Natural killer cell (primary cell): ENCODE data around the gene EOMES. TPM values are rescaled to one million over a fixed set of nuclear protein-coding genes. Genes with fewer than 3 reads are reported as not detected.

Experiments used
- ATAC-seq, 3 donors: fragments of 150-1000 bp in 2 of 3; fragments of 200-7000 bp in 1 of 3; cut with Tn5 transposase; 1 replicate in 1 of 3; 2 replicates in 2 of 3; pipeline ENCODE4 v1.10.0; 2021; ENCODE audit warnings: mild to moderate bottlenecking in 2 of 3, moderate library complexity in 2 of 3
- DNase-seq, 2 donors: peaks; one replicate each; pipeline versions ENCODE4 v3.0.0 to v3.0.0-alpha.2; 2013 to 2021; ENCODE audit warnings: mixed read lengths in 1 of 2
- H3K27ac ChIP-seq: one replicate; pipeline ENCODE4 v1.5.1; 2013; ENCODE audit warnings: mild to moderate bottlenecking, low read length
- H3K27me3 ChIP-seq: one replicate; pipeline ENCODE4 v1.6.1; 2013; ENCODE audit warnings: low read length; ENCODE audit not compliant: control insufficient read depth, insufficient read depth
- H3K36me3 ChIP-seq: one replicate; pipeline ENCODE4 v1.6.1; 2013; ENCODE audit warnings: low read length; ENCODE audit not compliant: control insufficient read depth, insufficient read depth
- H3K4me1 ChIP-seq: one replicate; pipeline ENCODE4 v1.6.1; 2013; ENCODE audit warnings: low read length; ENCODE audit not compliant: control insufficient read depth, insufficient read depth
- H3K4me3 ChIP-seq: one replicate; pipeline ENCODE4 v1.5.1; 2013; ENCODE audit warnings: low read length
- H3K9me3 ChIP-seq: one replicate; pipeline ENCODE4 v1.6.1; 2013; ENCODE audit warnings: low read length; ENCODE audit not compliant: control insufficient read depth, insufficient read depth
- H3K27ac Mint-ChIP-seq, 2 donors: one replicate each; pipeline ENCODE4 v1.8.0; 2022; ENCODE audit warnings: mild to moderate bottlenecking in 2 of 2, mixed read lengths in 2 of 2, moderate library complexity in 1 of 2
- H3K27me3 Mint-ChIP-seq, 2 donors: one replicate each; pipeline ENCODE4 v1.8.0; 2022; ENCODE audit warnings: low read depth in 2 of 2, mixed read lengths in 2 of 2
- H3K36me3 Mint-ChIP-seq: one replicate; pipeline ENCODE4 v1.8.0; 2022; ENCODE audit warnings: mixed read lengths
- H3K4me1 Mint-ChIP-seq, 2 donors: one replicate each; pipeline ENCODE4 v1.8.0; 2022; ENCODE audit warnings: mixed read lengths in 2 of 2
- H3K4me3 Mint-ChIP-seq: one replicate; pipeline ENCODE4 v1.8.0; 2022; ENCODE audit warnings: mild to moderate bottlenecking, moderate library complexity, mixed read lengths
- H3K9me3 Mint-ChIP-seq, 2 donors: one replicate each; pipeline ENCODE4 v1.8.0; 2022; ENCODE audit warnings: mixed read lengths in 2 of 2
- CTCF ChIP-seq: fragments of 200-600 bp; IDR thresholded peaks from one replicate; pipeline ENCODE4 v1.8.0; 2022; ENCODE audit warnings: antibody characterized with exemption
- WGBS: methylation state at CpG from one replicate; pipeline ENCODE4 v1.1.7; 2013; ENCODE audit warnings: missing lambda C conversion rate; ENCODE audit not compliant: insufficient coverage; 5-methylcytosine and 5-hydroxymethylcytosine counted together
- intact Hi-C: fragments of 100-400 bp; cut with micrococcal nuclease; formaldehyde crosslinking; loops from one replicate; pipeline ENCODE4 v1.14.2; 2022
- total RNA-seq, 4 donors: library from RNA; stranded (reverse); fragments of 120-200 nt in 1 of 4; gene quantifications; one replicate each; pipeline versions ENCODE4 v1.2.3 to v1.2.4, GENCODE V29; 2013 to 2022

EOMES gene
- total RNA-seq, 3 donors from 2014 or later (not counting 1 experiment from before 2014, with no cell fraction given), result 30.3 to 64.0 (median 32.2) TPM

GRCh38 chr3:27678234-27678633, 43.9 kb downstream of the EOMES start:
- H3K36me3 ChIP-seq, result no peaks in the 10 kb centered on the region
- Mint-ChIP-seq H3K27me3 (peaks cover 0 to 5% of the 10 kb centered on the region in 2 donors), H3K36me3 (no peaks in the 10 kb centered on the region), H3K4me1 (peaks cover 6% of the 10 kb centered on the region in 2 donors), H3K4me3 (no peak overlapping the region), H3K9me3 (no peaks in the 10 kb centered on the region), H3K27ac (no peak overlapping the region)
- peaks cover 4% of the 10 kb centered on the region for H3K4me1 ChIP-seq
- no peaks in the 10 kb centered on the region for H3K27me3 ChIP-seq
- ATAC-seq, result no peak
- no peak overlapping the region for H3K27ac ChIP-seq
- no peak for TF ChIP-seq CTCF
- DNase-seq, result no peak
- no peak overlapping the region for H3K4me3 ChIP-seq
- intact Hi-C loops, result no loop called here
- H3K9me3 ChIP-seq, result no peaks in the 10 kb centered on the region

DNA sequence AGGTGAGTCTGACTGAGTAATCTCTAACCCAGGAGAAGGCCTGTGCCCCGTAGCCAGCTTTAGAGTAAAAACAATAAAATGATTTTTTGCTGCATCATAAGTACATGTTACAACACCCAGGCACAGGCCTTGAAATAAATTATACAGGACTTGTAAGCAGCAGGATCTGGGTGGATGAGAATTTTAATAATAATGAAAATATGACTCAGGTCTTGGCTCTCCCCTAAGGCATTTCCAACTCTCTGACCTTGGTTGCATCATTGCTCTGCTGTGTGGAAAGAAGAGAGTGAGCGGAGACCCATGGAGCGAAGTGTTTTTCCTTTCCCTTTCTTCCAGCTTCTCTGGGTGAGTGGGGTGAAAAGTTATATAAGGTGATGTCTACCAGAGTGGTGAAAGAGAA, 44.6 kb downstream of the EOMES start:
- no peak overlapping the region for H3K4me3 ChIP-seq
- peaks cover 0 to 5% of the 10 kb centered on the region in 2 donors for H3K27me3 Mint-ChIP-seq
- no peak overlapping the region for H3K4me3 Mint-ChIP-seq
- H3K36me3 ChIP-seq, result no peaks in the 10 kb centered on the region
- DNase-seq, result no peak
- H3K4me1 Mint-ChIP-seq, result peaks cover 6% of the 10 kb centered on the region in 2 donors
- no peaks in the 10 kb centered on the region for H3K27me3 ChIP-seq
- no peaks in the 10 kb centered on the region for H3K9me3 Mint-ChIP-seq
- WGBS, result 40% methylated on average over 1 of the region's 3 CpGs
- ATAC-seq, result no peak
- no peaks in the 10 kb centered on the region for H3K9me3 ChIP-seq
- TF ChIP-seq CTCF, result no peak
- H3K36me3 Mint-ChIP-seq, result no peaks in the 10 kb centered on the region
- intact Hi-C loops, result no loop called here
- H3K27ac ChIP-seq, result no peak overlapping the region
- no peak overlapping the region for H3K27ac Mint-ChIP-seq
- H3K4me1 ChIP-seq, result peaks cover 4% of the 10 kb centered on the region

DNA sequence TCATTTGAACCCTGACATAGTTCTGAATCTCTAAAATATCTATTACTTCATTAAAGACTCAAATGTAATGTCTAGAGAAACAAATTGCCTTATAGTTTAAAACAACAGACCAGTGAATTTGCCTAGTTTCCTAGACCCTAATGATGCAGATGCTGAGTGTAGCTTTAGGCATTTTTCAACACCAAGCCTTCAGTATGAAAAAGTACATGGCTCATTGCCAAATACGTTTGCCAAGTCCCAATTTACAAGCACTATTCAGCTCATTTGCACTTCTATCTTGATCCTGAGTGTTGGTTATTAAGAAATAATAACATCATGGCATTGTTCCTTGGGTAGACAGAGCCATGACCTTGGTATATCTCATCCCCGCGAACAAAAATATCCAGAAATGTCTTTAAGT, 46.8 kb downstream of the EOMES start:
- ATAC-seq (no peak), DNase-seq (no peak)
- Mint-ChIP-seq H3K4me3 (no peak overlapping the region), H3K9me3 (no peaks in the 10 kb centered on the region), H3K36me3 (no peaks in the 10 kb centered on the region), H3K4me1 (no peaks in the 10 kb centered on the region), H3K27ac (no peak overlapping the region), H3K27me3 (peaks cover 0 to 2% of the 10 kb centered on the region in 2 donors)
- WGBS, result 100% methylated on average over 2 of the region's 3 CpGs
- Histone ChIP-seq H3K9me3 (no peaks in the 10 kb centered on the region), H3K36me3 (no peaks in the 10 kb centered on the region), H3K27me3 (no peaks in the 10 kb centered on the region), H3K27ac (no peak overlapping the region), H3K4me1 (no peaks in the 10 kb centered on the region), H3K4me3 (no peak overlapping the region)
- intact Hi-C loops, result no loop called here
- TF ChIP-seq CTCF, result no peak

- no peak overlapping the region for H3K4me3 ChIP-seq
- WGBS, result 62% methylated on average over 1 of the region's 2 CpGs
- Mint-ChIP-seq H3K9me3 (no peaks in the 10 kb centered on the region), H3K4me3 (no peak overlapping the region), H3K36me3 (no peaks in the 10 kb centered on the region), H3K27me3 (peaks cover 0 to 2% of the 10 kb centered on the region in 2 donors), H3K4me1 (no peaks in the 10 kb centered on the region), H3K27ac (no peak overlapping the region)
- no peak for ATAC-seq
- no peak overlapping the region for H3K27ac ChIP-seq
- H3K4me1 ChIP-seq, result no peaks in the 10 kb centered on the region
- DNase-seq, result no peak
- no peak for TF ChIP-seq CTCF
- H3K9me3 ChIP-seq, result no peaks in the 10 kb centered on the region
- intact Hi-C loops, result no loop called here
- H3K36me3 ChIP-seq, result no peaks in the 10 kb centered on the region
- no peaks in the 10 kb centered on the region for H3K27me3 ChIP-seq
Observed at GRCh38 chr3:27673701-27674100, 48.4 kb downstream of the EOMES start.
